ENCODE measurements around the gene ATF7. TPM values are rescaled to one million over a fixed set of nuclear protein-coding genes. Genes with fewer than 3 reads are reported as not detected.

The ATF7 gene
- total RNA-seq, 1 experiment from 2014 or later = 24.7 TPM

GRCh38 chr12:53618275-53618674 lies 7.9 kb downstream of the ATF7 start:
- Histone ChIP-seq H3K79me2 (ENCODE audit: low read depth) (peaks cover 42% of the 10 kb centered on the region), H4K20me1 (ENCODE audit: insufficient read depth) (no peaks in the 10 kb centered on the region; the same call in 1 of the 2 replicates), H3K4me3 (no peak overlapping the region), H3K27ac (no peak overlapping the region), H3K9me2 (ENCODE audit: insufficient read depth) (no peaks in the 10 kb centered on the region), H3K36me3 (ENCODE audit: low read depth) (no peaks in the 10 kb centered on the region), H3K27me3 (ENCODE audit: insufficient read depth, low read depth) (no peaks in the 10 kb centered on the region), H3K4me2 (no peak overlapping the region), H3K9me3 (ENCODE audit: insufficient read depth, low read depth) (no peaks in the 10 kb centered on the region), H3F3A (ENCODE audit: insufficient read depth, low read depth) (no peaks in the 10 kb centered on the region; the same call in 1 of the 2 replicates), H2AFZ (no peak overlapping the region), H3K4me1 (replicated peaks; ENCODE audit: insufficient read depth) (no peaks in the 10 kb centered on the region)
- CTCF ChIA-PET = no interaction called here
- TF ChIP-seq, protein P1, sequence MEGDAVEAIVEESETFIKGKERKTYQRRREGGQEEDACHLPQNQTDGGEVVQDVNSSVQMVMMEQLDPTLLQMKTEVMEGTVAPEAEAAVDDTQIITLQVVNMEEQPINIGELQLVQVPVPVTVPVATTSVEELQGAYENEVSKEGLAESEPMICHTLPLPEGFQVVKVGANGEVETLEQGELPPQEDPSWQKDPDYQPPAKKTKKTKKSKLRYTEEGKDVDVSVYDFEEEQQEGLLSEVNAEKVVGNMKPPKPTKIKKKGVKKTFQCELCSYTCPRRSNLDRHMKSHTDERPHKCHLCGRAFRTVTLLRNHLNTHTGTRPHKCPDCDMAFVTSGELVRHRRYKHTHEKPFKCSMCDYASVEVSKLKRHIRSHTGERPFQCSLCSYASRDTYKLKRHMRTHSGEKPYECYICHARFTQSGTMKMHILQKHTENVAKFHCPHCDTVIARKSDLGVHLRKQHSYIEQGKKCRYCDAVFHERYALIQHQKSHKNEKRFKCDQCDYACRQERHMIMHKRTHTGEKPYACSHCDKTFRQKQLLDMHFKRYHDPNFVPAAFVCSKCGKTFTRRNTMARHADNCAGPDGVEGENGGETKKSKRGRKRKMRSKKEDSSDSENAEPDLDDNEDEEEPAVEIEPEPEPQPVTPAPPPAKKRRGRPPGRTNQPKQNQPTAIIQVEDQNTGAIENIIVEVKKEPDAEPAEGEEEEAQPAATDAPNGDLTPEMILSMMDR (conservative IDR thresholded peaks at IDR 0.05) = no peak
- no peak for TF ChIP-seq EZH2 (IDR thresholded peaks at IDR 0.05; ENCODE audit: low read depth)
- DNase-seq = no peak
- intact Hi-C loops (cut with micrococcal nuclease; ENCODE audit: unreplicated experiment) = no loop called here
- BruUV-seq (replicated peaks) = no TSS peak
- POLR2A ChIA-PET (ENCODE audit: unreplicated experiment) = no interaction called here

- POLR2A ChIA-PET (ENCODE audit: unreplicated experiment) = no interaction called here
- no TSS peak for BruUV-seq (replicated peaks)
- H3K4me2 ChIP-seq = no peak overlapping the region
These were observed 8.5 kb downstream of the ATF7 start for GRCh38 chr12:53617700-53618099.

GRCh38 chr12:53616950-53617349 lies 9.2 kb downstream of the ATF7 start:
- no peaks in the 10 kb centered on the region for H3K36me3 ChIP-seq (ENCODE audit: low read depth)
- no peaks in the 10 kb centered on the region for H3K9me2 ChIP-seq (ENCODE audit: insufficient read depth)
- intact Hi-C loops (cut with micrococcal nuclease; ENCODE audit: unreplicated experiment) = no loop called here
- no TSS peak for BruUV-seq (replicated peaks)
- peaks cover 31% of the 10 kb centered on the region for H3K79me2 ChIP-seq (ENCODE audit: low read depth)
- DNase-seq = no peak
- no peak overlapping the region for H3K27ac ChIP-seq
- no peak overlapping the region for H3K4me3 ChIP-seq
- TF ChIP-seq EZH2 (IDR thresholded peaks at IDR 0.05; ENCODE audit: low read depth) = no peak
- TF ChIP-seq, protein P1 (conservative IDR thresholded peaks at IDR 0.05) = no peak
- H4K20me1 ChIP-seq (ENCODE audit: insufficient read depth) = no peaks in the 10 kb centered on the region; the same call in 1 of the 2 replicates
- no peaks in the 10 kb centered on the region; the same call in 1 of the 2 replicates for H3F3A ChIP-seq (ENCODE audit: insufficient read depth, low read depth)
- H3K27me3 ChIP-seq (ENCODE audit: insufficient read depth, low read depth) = no peaks in the 10 kb centered on the region
- ChIA-PET POLR2A (ENCODE audit: unreplicated experiment) (no interaction called here), CTCF (interaction anchor here (0.6 kb wide), 1 partner anchor 504 kb away, joined by 9 read pairs; no protein-coding TSS in a partner anchor)
- H3K4me1 ChIP-seq (replicated peaks; ENCODE audit: insufficient read depth) = no peaks in the 10 kb centered on the region
- H3K9me3 ChIP-seq (ENCODE audit: insufficient read depth, low read depth) = no peaks in the 10 kb centered on the region
- H3K4me2 ChIP-seq = no peak overlapping the region
- H2AFZ ChIP-seq = no peak overlapping the region

More at GRCh38 chr12:53617700-53618099, 8.5 kb downstream of the ATF7 start:
- no peak for DNase-seq
- no peaks in the 10 kb centered on the region for H3K9me2 ChIP-seq (ENCODE audit: insufficient read depth)
- intact Hi-C loops (cut with micrococcal nuclease; ENCODE audit: unreplicated experiment) = no loop called here
- no peak for TF ChIP-seq EZH2 (IDR thresholded peaks at IDR 0.05; ENCODE audit: low read depth)
- TF ChIP-seq, protein P1 (conservative IDR thresholded peaks at IDR 0.05) = no peak
- peaks cover 36% of the 10 kb centered on the region for H3K79me2 ChIP-seq (ENCODE audit: low read depth)
- H3K27ac ChIP-seq = no peak overlapping the region
- no peaks in the 10 kb centered on the region; the same call in 1 of the 2 replicates for H4K20me1 ChIP-seq (ENCODE audit: insufficient read depth)
- CTCF ChIA-PET = interaction anchor here (0.6 kb wide), 1 partner anchor 287 kb away, joined by 3 read pairs; no protein-coding TSS in a partner anchor
- no peak overlapping the region for H2AFZ ChIP-seq
- H3K4me1 ChIP-seq (replicated peaks; ENCODE audit: insufficient read depth) = no peaks in the 10 kb centered on the region
- H3K27me3 ChIP-seq (ENCODE audit: insufficient read depth, low read depth) = no peaks in the 10 kb centered on the region
- H3F3A ChIP-seq (ENCODE audit: insufficient read depth, low read depth) = no peaks in the 10 kb centered on the region; the same call in 1 of the 2 replicates
- H3K9me3 ChIP-seq (ENCODE audit: insufficient read depth, low read depth) = no peaks in the 10 kb centered on the region
- no peak overlapping the region for H3K4me3 ChIP-seq
- H3K36me3 ChIP-seq (ENCODE audit: low read depth) = no peaks in the 10 kb centered on the region

Measured in PC-9 (cell line).